ENCODE results near the gene DRC3. TPM values are rescaled to one million over a fixed set of nuclear protein-coding genes. Genes with fewer than 3 reads are reported as not detected.

The DRC3 gene
- total and polyA plus RNA-seq, 10 of the 15 experiments (the other 5 are each of a cell fraction or from before 2014, with no cell fraction given) = 0.18 to 2.3 (median 0.60) TPM; not detected in 3

DNA sequence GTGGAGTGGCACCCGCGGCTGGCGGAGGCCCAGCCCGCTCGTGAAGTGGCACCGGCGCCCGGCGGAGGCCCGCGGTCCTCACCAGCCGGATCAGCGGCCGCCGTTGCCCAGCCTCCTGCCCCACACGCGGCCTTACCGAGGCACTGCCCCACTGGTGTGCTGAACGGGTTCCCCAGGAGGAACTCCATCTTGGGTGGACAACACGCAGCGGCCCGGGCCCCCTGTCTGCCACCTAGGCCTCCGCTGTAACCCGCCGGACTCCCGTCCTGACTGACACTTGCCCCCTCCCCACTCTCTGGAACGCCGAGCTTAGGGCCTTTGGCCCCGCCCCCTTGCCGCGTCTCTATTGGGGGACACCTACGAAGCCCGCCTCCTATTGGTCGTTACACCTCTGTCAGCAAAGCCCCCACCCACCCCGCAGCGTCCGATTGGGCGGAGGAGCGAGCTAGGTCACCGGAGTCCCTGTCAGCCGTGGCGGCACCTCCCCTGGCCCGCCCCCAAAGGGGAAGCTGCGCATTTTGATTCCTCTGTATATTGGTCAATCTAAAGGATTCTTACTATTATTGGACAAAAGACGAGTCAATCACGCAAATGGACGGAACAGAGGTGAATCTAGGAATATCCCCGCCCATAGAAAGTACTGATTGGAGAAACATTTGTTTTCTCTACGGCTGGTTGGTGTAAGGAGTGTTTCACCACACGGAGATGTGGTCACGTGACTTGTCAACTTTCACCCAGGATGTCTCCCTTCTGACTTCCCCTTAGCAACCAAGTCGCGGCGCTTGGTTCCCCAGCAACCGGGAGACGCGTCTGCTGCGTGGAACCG, at the start of gene DRC3, which contains the start of gene TOM1L2 (continued):
- TF ChIP-seq CREB1 (IDR thresholded peaks at IDR 0.05; ENCODE audit: low read depth) (peak; percentile 94), FOXK2 (IDR thresholded peaks at IDR 0.05) (no peak; the same call in none of the 2 replicates), PML (IDR thresholded peaks at IDR 0.05; ENCODE audit: low read length) (no peak), YBX1 (IDR thresholded peaks at IDR 0.05) (no peak), KAT2A (conservative IDR thresholded peaks at IDR 0.05; ENCODE audit: control insufficient read depth, low read depth, low read length) (no peak), JUND (IDR thresholded peaks at IDR 0.05; ENCODE audit: low read depth, low read length) (no peak), PAX5 (IDR thresholded peaks at IDR 0.05; ENCODE audit: borderline replicate concordance, low read depth, low read length) (no peak), KLF5 (IDR thresholded peaks at IDR 0.05; ENCODE audit: partially characterized antibody) (peak; percentile 98), HDGF (IDR thresholded peaks at IDR 0.05) (peak; percentile 69), ATF7 (IDR thresholded peaks at IDR 0.05; ENCODE audit: low read depth) (peak; percentile 92), RAD51 (IDR thresholded peaks at IDR 0.05) (peak; percentile 100), EED (IDR thresholded peaks at IDR 0.05; ENCODE audit: low read depth) (no peak), RFX5 (IDR thresholded peaks at IDR 0.05; ENCODE audit: low read depth, low read length) (peak; percentile 88; the same call in 1 of the 2 replicates), BMI1 (IDR thresholded peaks at IDR 0.05; ENCODE audit: borderline replicate concordance) (peak; percentile 95), MXI1 (IDR thresholded peaks at IDR 0.05; ENCODE audit: low read depth, low read length) (peak; percentile 99), CHD4 (IDR thresholded peaks at IDR 0.05) (no peak), SMAD5 (IDR thresholded peaks at IDR 0.05; ENCODE audit: low read depth) (no peak), POLR2AphosphoS5 (IDR thresholded peaks at IDR 0.05; ENCODE audit: low read length) (peak; percentile 51; the same call in 1 of the 2 replicates), MTA2 (IDR thresholded peaks at IDR 0.05; ENCODE audit: low read depth) (peak; percentile 73)
- TF ChIP-seq, protein P1, sequence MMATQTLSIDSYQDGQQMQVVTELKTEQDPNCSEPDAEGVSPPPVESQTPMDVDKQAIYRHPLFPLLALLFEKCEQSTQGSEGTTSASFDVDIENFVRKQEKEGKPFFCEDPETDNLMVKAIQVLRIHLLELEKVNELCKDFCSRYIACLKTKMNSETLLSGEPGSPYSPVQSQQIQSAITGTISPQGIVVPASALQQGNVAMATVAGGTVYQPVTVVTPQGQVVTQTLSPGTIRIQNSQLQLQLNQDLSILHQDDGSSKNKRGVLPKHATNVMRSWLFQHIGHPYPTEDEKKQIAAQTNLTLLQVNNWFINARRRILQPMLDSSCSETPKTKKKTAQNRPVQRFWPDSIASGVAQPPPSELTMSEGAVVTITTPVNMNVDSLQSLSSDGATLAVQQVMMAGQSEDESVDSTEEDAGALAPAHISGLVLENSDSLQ (IDR thresholded peaks at IDR 0.05) = peak; percentile 100
- TF ChIP-seq, protein P2, sequence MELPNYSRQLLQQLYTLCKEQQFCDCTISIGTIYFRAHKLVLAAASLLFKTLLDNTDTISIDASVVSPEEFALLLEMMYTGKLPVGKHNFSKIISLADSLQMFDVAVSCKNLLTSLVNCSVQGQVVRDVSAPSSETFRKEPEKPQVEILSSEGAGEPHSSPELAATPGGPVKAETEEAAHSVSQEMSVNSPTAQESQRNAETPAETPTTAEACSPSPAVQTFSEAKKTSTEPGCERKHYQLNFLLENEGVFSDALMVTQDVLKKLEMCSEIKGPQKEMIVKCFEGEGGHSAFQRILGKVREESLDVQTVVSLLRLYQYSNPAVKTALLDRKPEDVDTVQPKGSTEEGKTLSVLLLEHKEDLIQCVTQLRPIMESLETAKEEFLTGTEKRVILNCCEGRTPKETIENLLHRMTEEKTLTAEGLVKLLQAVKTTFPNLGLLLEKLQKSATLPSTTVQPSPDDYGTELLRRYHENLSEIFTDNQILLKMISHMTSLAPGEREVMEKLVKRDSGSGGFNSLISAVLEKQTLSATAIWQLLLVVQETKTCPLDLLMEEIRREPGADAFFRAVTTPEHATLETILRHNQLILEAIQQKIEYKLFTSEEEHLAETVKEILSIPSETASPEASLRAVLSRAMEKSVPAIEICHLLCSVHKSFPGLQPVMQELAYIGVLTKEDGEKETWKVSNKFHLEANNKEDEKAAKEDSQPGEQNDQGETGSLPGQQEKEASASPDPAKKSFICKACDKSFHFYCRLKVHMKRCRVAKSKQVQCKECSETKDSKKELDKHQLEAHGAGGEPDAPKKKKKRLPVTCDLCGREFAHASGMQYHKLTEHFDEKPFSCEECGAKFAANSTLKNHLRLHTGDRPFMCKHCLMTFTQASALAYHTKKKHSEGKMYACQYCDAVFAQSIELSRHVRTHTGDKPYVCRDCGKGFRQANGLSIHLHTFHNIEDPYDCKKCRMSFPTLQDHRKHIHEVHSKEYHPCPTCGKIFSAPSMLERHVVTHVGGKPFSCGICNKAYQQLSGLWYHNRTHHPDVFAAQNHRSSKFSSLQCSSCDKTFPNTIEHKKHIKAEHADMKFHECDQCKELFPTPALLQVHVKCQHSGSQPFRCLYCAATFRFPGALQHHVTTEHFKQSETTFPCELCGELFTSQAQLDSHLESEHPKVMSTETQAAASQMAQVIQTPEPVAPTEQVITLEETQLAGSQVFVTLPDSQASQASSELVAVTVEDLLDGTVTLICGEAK (IDR thresholded peaks at IDR 0.05; ENCODE audit: borderline replicate concordance) = peak; percentile 90; the same call in 1 of the 2 replicates
- TF ChIP-seq, protein P3, sequence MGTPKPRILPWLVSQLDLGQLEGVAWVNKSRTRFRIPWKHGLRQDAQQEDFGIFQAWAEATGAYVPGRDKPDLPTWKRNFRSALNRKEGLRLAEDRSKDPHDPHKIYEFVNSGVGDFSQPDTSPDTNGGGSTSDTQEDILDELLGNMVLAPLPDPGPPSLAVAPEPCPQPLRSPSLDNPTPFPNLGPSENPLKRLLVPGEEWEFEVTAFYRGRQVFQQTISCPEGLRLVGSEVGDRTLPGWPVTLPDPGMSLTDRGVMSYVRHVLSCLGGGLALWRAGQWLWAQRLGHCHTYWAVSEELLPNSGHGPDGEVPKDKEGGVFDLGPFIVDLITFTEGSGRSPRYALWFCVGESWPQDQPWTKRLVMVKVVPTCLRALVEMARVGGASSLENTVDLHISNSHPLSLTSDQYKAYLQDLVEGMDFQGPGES (IDR thresholded peaks at IDR 0.05) = peak; percentile 99
- TF ChIP-seq, protein P4, sequence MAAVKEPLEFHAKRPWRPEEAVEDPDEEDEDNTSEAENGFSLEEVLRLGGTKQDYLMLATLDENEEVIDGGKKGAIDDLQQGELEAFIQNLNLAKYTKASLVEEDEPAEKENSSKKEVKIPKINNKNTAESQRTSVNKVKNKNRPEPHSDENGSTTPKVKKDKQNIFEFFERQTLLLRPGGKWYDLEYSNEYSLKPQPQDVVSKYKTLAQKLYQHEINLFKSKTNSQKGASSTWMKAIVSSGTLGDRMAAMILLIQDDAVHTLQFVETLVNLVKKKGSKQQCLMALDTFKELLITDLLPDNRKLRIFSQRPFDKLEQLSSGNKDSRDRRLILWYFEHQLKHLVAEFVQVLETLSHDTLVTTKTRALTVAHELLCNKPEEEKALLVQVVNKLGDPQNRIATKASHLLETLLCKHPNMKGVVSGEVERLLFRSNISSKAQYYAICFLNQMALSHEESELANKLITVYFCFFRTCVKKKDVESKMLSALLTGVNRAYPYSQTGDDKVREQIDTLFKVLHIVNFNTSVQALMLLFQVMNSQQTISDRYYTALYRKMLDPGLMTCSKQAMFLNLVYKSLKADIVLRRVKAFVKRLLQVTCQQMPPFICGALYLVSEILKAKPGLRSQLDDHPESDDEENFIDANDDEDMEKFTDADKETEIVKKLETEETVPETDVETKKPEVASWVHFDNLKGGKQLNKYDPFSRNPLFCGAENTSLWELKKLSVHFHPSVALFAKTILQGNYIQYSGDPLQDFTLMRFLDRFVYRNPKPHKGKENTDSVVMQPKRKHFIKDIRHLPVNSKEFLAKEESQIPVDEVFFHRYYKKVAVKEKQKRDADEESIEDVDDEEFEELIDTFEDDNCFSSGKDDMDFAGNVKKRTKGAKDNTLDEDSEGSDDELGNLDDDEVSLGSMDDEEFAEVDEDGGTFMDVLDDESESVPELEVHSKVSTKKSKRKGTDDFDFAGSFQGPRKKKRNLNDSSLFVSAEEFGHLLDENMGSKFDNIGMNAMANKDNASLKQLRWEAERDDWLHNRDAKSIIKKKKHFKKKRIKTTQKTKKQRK (IDR thresholded peaks at IDR 0.05; ENCODE audit: low read depth, low read length) = peak; percentile 100
